NCI-H524 (cell line): ENCODE measurements around the gene APOE.
"Not testable (repeated sequence)": the region's sequence is repeated elsewhere in the genome, so short reads cannot be mapped to it uniquely, and the experiment has no call there.

Source experiments
- DNase-seq, 2 experiments: peaks; one replicate each; lab custom pipeline; 2025; lab: John Stamatoyannopoulos, UW

Gene APOE

DNA sequence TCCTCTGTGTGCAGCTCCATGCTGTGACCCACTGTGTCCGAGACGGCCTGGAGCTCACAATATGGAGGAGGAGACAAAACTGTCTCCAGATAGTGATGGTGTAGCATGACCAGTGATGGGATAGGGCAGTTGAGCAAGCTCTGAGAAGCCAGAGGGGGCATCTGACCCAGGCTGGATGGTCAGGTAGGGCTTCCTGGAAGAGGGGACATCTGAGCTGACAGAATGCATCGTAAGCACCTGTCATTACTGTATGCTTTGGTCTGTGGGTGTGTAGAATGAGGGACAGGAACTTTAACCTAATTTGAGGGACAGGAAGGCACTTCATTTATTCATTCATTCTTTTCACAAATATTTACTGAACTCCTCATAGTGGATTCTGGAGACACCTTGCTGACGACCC is 21.0 kb upstream of the APOE start:
- no peak for DNase-seq

- no peak for DNase-seq
Observed at GRCh38 chr19:44886141-44886540, 19.5 kb upstream of the APOE start.

DNA sequence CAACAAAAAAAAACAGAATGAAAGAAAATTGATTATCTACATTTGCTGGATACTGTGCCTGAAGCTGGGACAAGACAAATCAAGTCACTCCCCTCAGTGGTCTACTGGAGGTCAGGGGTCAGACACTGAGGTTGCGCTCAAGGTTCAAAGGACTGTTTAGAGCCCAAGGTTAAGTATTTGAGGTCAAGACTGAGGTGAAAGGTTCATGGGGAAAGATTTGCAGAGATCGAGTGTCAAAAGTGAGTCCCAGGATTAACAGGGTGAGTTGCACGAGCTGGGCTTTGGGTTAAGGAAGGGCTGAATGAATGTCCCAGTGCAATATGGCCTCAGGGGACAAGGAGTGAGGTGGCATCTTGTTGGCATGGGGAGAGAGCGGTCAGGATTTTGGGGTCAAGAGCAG is 17.9 kb upstream of the APOE start:
- DNase-seq, result no peak

DNA sequence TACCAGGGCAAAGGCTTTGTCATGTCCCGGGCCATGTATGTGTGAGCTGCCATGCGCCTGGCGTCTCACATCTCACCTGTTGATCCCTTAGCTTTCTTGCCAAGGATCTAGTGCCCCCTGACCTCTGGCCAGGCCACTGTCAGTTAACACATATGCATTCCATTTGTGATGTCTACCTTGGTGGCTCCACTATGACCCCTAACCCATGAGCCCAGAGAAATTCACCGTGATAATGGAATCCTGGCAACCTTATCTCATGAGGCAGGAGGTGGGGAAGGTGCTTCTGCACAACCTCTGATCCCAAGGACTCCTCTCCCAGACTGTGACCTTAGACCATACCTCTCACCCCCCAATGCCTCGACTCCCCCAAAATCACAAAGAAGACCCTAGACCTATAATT is 17.3 kb upstream of the APOE start:
- not testable (repeated sequence) for DNase-seq

DNA sequence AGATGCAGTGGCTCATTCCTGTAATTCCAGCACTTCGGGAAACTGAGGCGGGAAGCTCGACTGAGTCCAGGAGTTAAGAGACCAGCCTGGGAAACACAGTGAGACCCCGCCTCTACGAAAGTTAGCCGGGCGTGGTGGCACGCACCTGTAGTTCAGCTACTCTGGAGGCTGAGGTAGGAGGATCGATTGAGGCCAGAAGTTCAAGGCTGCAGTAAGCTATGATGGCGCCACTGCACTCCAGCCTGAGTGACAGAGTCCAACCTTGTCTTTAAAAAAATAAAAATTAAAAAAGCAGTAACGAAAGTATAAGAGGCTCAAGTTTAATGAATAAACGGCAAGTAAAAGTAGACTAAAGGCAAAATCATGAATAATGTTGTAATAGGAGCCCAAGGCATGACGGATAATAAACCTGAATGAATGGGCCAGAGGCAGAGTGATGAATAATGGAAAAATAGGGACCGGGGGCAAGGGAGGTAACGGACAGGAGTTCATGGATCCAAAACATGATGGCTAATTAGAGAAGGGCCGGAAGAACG is 15.7 kb upstream of the APOE start:
- DNase-seq, result no peak

DNA sequence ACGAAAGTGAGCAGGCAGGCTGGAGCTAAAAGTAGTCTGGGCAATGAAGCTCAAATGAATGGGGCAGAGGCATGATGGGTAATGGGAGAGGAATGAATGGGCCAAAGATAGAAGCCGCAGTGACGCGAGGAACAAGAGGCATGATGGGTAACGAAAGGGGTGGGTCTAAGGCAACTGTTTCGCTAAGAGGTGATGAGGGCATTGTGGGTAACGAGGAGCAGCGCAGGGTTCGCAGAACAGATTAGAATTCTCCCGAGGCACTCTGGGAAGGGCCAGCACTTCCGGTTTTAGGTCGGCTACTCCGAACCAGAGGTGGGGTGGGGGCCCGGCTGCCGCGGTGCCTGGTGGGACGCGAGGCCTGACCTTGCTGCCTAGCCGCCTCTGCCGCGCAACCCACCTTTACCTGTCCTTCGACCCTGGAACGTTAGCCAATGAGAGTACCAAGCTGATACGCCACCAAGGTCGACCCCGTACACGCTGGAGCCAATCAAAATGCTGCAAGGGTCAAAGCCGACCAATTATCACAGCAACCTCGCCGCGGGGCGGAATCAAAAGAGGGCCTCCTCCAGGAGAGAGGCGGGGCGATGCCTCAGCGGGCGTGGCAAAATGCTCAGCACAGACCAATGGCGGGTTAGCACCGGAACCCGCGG is 15.1 kb upstream of the APOE start:
- peak; percentile 100 for DNase-seq

DNA sequence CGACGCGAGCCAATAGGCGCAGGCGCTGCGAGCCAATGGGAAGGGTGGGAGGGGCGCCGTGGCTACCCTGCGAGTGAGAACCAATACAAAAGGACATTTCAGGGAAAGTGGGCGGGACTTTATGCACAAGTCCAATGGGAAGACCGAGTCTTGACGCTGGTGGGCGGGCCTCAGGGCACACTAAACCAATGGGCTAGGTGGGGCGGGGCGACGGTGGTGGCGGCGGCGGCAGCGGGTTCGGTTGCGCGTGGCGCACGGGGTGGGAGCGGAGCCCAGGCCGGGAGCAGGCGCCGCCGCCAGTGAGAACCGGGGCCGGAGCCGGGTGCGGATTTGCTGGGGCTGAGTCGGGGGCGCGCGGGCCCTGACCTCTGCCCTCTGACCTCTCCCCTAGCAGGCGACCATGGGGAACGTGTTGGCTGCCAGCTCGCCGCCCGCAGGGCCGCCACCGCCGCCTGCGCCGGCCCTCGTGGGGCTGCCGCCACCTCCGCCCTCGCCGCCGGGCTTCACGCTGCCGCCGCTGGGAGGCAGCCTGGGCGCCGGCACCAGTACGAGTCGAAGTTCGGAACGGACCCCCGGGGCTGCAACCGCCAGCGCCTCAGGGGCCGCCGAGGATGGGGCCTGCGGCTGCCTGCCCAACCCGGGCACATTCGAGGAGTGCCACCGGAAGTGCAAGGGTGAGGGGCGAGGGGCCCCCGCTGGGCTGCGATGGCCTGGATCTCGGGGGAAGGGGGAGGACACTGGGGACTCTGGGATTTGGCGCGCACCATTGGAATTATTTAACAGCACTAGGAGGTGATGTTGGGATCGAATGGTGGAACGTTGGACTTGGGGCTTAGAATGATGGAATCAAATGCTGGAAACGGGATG is 14.3 kb upstream of the APOE start, which contains the start of gene TOMM40:
Gene TOMM40, plus strand, starts transcription at position 239 of the 867 bp plus-strand sequence. Its CDS starts 162 bp downstream, at position 401.
- DNase-seq, result peak; percentile 100

DNA sequence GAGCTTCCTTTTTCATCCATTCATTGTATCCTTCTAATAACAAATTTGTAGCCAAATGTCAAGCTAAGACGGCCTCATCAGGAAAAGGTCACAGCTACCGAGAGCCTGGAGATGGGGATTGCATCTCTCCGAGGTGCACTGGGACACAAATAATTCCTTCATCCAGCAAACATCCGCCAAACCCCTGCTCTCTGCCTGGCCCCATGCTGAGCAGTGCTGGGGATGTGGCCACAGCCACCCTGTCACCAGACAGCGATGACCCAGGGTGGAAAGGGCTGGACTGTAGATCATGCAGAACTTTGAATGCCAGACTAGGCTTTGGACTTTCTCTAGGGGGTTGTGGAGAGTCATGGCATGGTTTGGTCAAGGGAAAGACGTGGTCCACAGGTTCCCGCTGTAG is 12.7 kb upstream of the APOE start:
- no peak for DNase-seq

- DNase-seq, result no peak
Observed at GRCh38 chr19:44893332-44894051, 12.1 kb upstream of the APOE start.

DNA sequence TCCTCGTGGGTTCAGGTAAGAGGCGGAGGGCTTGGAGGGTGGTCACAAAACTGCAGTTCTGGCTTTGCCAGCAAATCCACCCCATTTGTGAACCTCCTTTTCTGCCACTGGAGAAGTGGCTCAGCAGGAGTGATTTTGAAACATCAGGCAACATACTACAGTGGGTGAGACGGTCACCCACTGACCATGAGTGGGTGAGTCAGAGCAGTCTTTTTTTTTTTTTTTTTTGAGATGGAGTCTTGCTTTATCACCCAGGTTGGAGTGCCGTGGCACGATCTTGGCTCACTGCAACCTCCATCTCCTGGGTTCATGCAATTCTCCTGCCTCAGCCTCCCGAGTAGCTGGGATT is 11.6 kb upstream of the APOE start:
- DNase-seq, result no peak

DNA sequence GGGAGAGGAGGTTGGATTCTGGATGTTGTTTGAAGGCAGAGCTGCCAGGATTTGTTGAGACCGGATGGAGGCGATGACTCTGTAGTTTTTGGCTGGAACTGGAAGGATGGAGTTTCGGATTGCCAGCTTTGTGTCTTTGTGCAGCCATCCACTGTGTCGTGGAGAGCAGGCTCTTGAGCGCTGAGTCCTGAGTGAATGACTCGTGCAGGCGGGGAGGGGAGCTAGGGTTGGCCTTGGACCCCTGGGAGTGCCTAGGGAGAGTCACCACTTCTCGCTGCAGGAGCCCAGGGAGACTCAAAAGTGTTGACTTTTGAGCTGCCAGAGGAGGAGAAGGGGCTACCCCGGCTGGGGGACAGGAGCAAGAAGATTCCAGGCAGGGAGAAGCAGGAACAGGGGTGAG is 10.7 kb upstream of the APOE start:
- no peak for DNase-seq

DNA sequence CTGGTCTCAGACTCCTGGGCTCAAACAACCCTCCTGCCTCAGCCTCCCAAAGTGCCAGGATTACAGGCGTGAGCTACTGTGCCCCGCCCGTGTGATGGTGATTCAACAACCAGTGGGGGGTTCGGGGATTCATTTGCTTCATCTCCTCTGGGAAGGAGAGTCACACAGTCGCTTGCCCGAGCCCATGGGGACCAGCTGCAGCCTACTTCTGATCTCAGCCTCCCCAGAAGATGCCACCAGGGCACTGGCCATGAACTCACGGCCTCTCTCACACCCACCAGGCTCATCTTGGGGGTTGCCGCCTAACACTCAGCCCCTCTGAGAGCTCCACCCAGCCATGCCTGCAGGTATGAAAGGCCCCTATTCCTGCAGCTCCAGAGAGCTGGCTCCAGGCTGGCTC is 7.8 kb upstream of the APOE start:
- DNase-seq, result no peak

DNA sequence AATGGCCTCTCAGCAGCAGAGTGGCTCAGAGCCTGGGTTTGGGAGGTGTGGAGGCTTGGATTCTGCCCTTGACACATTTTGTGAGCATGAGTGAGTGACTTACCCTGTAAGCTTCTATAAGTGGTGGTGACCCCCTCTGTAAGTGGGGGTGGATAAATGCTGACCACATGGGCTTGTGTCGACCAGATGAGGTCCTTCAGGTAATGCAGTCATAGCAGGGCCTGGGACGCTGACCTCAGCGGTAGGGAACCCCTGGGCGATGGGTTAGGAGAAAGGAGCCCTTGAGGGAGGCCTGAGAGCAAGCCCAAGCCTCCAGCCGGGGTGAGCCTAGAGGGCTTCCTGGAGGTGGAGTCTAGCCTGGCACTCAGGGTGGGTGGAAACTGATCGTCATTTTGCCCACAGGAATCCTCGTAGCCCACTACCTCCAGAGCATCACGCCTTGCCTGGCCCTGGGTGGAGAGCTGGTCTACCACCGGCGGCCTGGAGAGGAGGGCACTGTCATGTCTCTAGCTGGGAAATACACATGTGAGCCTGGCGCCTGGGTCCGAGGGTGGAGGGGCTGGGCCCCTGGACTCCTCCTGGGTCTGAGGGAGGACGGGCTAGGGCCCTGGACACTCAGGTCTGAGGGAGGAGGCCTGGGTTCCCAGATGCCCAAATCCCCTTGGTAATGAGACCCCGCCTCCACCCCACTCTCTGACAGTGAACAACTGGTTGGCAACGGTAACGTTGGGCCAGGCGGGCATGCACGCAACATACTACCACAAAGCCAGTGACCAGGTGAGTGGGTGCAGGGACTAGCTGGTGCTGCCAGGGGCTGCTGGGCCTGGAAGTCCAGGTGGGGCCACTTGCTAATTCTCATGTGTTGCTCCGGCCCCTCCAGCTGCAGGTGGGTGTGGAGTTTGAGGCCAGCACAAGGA is 5.0 kb upstream of the APOE start:
- DNase-seq, result no peak

GRCh38 chr19:44903216-44903601 is 2.4 kb upstream of the APOE start:
- no peak for DNase-seq

GRCh38 chr19:44903602-44904425 is 1.8 kb upstream of the APOE start:
- DNase-seq, result peak in 1 of 2 experiments; percentile 32

GRCh38 chr19:44904426-44904994 is 1.1 kb upstream of the APOE start:
- peak in 1 of 2 experiments; percentile 11 for DNase-seq

- DNase-seq, result no peak
Observed at GRCh38 chr19:44907613-44908012, 2.0 kb downstream of the APOE start.

DNA sequence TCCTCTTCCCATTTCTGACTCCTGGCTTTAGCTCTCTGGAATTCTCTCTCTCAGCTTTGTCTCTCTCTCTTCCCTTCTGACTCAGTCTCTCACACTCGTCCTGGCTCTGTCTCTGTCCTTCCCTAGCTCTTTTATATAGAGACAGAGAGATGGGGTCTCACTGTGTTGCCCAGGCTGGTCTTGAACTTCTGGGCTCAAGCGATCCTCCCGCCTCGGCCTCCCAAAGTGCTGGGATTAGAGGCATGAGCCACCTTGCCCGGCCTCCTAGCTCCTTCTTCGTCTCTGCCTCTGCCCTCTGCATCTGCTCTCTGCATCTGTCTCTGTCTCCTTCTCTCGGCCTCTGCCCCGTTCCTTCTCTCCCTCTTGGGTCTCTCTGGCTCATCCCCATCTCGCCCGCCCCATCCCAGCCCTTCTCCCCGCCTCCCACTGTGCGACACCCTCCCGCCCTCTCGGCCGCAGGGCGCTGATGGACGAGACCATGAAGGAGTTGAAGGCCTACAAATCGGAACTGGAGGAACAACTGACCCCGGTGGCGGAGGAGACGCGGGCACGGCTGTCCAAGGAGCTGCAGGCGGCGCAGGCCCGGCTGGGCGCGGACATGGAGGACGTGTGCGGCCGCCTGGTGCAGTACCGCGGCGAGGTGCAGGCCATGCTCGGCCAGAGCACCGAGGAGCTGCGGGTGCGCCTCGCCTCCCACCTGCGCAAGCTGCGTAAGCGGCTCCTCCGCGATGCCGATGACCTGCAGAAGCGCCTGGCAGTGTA is 2.7 kb downstream of the APOE start:
- no peak for DNase-seq

DNA sequence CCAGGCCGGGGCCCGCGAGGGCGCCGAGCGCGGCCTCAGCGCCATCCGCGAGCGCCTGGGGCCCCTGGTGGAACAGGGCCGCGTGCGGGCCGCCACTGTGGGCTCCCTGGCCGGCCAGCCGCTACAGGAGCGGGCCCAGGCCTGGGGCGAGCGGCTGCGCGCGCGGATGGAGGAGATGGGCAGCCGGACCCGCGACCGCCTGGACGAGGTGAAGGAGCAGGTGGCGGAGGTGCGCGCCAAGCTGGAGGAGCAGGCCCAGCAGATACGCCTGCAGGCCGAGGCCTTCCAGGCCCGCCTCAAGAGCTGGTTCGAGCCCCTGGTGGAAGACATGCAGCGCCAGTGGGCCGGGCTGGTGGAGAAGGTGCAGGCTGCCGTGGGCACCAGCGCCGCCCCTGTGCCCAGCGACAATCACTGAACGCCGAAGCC is 3.3 kb downstream of the APOE start:
- DNase-seq, result no peak
